HUES6 (cell line): ENCODE data around the gene CHTF18.

ENCODE experiments used
- H3K27ac ChIP-seq: 2 replicates; pipeline ENCODE4 v1.7.0; 2013; ENCODE audit warnings: low read depth, mild to moderate bottlenecking, low read length, inconsistent platforms
- H3K27me3 ChIP-seq: 2 replicates; pipeline ENCODE4 v1.6.1; 2013; ENCODE audit warnings: low read length; ENCODE audit not compliant: control insufficient read depth, insufficient read depth
- H3K36me3 ChIP-seq: 2 replicates; pipeline ENCODE4 v1.6.1; 2013; ENCODE audit warnings: low read length; ENCODE audit not compliant: control insufficient read depth, insufficient read depth
- H3K4me1 ChIP-seq: 2 replicates; pipeline ENCODE4 v1.6.1; 2013; ENCODE audit warnings: low read length; ENCODE audit not compliant: control insufficient read depth, insufficient read depth
- H3K4me3 ChIP-seq: 2 replicates; pipeline ENCODE4 v1.5.1; 2013; ENCODE audit warnings: low read depth, low read length
- H3K9ac ChIP-seq: one replicate; pipeline ENCODE4 v1.6.1; 2013; ENCODE audit warnings: mild to moderate bottlenecking, low read length
- H3K9me3 ChIP-seq: 2 replicates; pipeline ENCODE4 v1.6.1; 2013; ENCODE audit warnings: low read depth, low read length; ENCODE audit not compliant: control insufficient read depth, insufficient read depth

CHTF18 gene

DNA sequence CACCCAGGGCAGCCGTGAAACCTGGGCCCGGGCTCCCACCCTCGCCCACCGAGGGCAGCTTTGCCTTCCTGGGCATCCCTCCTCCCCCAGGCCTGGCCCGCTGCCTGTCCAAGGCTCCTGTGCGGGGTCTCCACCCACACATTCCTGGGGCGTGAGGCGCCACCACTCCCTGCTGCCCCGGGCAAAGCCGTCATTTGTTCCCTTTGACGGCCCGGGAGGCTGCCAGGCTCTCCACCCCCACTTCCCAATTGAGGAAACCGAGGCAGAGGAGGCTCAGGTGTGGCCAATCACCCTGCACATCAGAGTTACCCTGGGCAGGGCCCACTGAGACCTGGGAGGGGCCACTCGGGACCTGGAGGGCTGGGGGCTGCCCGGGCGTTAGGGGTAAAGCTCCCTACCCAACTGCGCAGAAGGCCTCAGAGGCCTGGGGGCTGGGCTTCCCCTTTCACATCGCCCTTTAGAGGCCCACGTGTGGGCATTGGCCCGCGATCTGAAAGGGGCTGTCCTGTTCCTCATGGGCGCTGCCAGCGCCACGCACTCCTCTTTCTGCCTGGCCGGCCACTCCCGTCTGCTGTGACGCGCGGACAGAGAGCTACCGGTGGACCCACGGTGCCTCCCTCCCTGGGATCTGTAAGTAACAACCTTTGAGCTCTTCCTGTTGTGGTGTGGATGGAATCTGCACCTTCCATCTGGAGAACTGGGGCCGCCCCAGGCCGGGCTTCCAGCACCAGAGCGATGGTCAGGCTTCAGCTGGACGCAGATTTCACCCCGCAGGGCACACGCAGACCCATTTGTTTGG lies 27.7 kb upstream of the CHTF18 start, which contains the start of gene MSLN:
Gene MSLN, plus strand, starts transcription at position 190 of the 799 bp plus-strand sequence. CDS start 1,947 bp downstream, outside the sequence.
- Histone ChIP-seq H3K4me1 (0 out of 2 replicates have a peak, but pooled peaks cover 3% of the 10 kb centered on the region), H3K9me3 (no peaks in the 10 kb centered on the region), H3K27me3 (no peaks in the 10 kb centered on the region), H3K36me3 (no peaks in the 10 kb centered on the region), H3K4me3 (no peak within 1 kb of the TSS), H3K27ac (no peak within 1 kb of the TSS), H3K9ac (no peak within 1 kb of the TSS)

DNA sequence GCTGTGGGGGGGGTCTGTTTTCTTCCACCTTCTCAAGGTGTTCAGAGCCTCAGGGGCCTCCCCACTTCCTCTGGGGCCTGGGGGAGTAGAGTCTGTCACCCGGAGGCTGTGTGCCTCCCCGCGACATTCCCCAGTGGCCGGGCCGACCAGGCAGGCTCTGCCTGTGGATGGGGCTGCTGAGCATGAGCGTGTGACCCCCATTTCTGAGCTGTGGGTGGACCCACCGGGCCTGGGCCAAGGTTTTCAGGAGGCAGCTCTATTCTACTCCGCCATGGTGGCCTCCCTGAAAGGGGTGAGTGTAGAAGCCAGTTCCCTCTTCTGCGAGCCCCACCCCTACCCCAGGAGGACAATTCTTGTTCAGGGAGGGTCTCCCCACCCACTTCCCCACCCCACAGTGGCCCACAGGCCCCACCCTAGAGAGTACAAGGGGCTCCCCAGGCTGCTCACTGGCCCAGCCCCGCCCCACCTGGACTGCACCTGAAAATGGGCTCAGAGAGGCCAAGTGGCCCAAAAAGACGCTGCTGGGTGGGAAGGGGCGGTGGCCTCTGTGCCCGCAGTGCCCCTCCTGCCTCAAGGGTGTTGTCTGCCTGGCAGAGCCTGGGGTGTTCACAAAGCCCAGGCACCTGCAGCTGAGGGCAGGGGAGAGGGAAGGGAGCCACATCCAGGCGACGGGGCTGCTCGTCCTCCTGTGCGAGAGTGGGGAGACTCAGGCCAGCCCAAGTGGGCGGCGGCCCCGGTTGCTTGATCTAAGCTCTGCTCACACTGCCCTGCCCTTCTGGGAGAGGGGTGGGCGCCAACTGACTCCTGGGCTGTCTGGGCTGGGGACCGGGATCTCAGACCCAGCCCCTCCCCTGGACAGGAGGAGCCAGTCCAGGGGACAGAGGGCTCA lies 26.6 kb upstream of the CHTF18 start:
- Histone ChIP-seq H3K9me3 (no peaks in the 10 kb centered on the region), H3K4me1 (0 out of 2 replicates have a peak, but pooled peaks cover 3% of the 10 kb centered on the region), H3K9ac (no peak overlapping the region), H3K27ac (no peak overlapping the region), H3K27me3 (no peaks in the 10 kb centered on the region), H3K36me3 (no peaks in the 10 kb centered on the region), H3K4me3 (no peak overlapping the region)

DNA sequence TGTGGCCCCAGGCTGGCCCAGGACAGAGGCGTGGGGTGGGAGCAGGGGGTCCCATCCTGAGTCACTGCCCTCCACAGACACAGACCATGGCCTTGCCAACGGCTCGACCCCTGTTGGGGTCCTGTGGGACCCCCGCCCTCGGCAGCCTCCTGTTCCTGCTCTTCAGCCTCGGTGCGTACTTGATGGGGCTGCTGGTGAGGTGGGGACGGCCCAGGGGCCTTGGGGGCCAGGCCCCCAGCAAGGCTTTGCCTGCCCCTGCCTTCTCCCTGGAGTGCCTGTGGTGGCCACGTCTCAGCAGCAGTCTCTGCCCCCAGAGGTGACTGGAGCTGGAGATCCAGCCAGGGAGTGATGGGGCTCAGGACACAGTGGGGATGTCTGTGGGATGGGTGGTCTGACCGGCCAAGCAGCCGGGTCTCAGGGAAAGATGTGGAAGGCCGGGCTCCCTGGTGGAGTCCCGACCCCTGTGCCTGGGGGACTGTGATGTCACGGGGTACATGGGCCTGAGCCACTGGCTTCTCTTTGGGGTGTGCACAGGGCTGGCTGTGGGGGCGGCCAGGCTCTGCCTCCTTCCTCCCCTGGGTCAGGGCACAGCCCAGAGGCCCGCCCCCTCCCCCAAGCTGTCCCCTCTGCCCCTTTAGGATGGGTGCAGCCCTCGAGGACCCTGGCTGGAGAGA lies 25.7 kb upstream of the CHTF18 start:
- Histone ChIP-seq H3K4me3 (no peak overlapping the region), H3K27ac (no peak overlapping the region), H3K9me3 (no peaks in the 10 kb centered on the region), H3K4me1 (0 out of 2 replicates have a peak, but pooled peaks cover 3% of the 10 kb centered on the region), H3K9ac (no peak overlapping the region), H3K27me3 (no peaks in the 10 kb centered on the region), H3K36me3 (no peaks in the 10 kb centered on the region)

DNA sequence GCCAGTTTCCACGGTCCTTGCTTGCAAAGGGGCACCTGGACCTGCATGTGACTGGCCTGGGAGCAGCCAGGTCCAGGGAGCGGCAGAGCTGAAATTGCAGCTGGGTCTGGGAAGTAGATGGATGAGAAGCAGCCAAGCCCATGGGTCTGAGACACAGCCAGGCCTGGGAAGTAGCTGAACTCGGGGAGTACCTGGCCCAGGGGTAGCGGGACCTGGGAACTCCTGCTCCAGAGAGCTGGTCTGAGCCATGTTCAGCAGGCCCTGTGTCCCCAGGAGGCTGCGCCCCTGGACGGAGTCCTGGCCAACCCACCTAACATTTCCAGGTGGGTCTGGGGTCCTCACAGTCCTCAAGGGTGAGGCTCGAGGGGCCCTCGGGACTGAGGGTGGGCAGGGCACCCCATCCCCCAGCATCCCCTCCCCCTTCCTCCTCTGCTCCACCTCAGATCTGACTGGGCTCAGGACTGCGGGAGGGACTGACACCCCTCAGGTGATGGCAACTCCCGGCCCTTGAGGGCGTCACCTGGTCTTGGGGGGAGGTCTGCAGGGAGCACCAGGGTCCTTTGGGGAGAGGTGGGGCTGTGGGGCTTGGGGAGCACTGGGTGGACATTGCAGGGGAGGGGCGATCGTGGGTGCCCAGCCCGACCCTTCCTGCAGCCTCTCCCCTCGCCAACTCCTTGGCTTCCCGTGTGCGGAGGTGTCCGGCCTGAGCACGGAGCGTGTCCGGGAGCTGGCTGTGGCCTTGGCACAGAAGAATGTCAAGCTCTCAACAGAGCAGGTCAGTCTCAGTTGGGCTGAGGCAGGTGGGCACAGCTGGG lies 24.8 kb upstream of the CHTF18 start:
- H3K4me1 ChIP-seq: 0 out of 2 replicates have a peak, but pooled peaks cover 3% of the 10 kb centered on the region
- no peaks in the 10 kb centered on the region for H3K36me3 ChIP-seq
- H3K27ac ChIP-seq: no peak overlapping the region
- H3K9me3 ChIP-seq: no peaks in the 10 kb centered on the region
- H3K9ac ChIP-seq: no peak overlapping the region
- H3K27me3 ChIP-seq: no peaks in the 10 kb centered on the region
- no peak overlapping the region for H3K4me3 ChIP-seq

DNA sequence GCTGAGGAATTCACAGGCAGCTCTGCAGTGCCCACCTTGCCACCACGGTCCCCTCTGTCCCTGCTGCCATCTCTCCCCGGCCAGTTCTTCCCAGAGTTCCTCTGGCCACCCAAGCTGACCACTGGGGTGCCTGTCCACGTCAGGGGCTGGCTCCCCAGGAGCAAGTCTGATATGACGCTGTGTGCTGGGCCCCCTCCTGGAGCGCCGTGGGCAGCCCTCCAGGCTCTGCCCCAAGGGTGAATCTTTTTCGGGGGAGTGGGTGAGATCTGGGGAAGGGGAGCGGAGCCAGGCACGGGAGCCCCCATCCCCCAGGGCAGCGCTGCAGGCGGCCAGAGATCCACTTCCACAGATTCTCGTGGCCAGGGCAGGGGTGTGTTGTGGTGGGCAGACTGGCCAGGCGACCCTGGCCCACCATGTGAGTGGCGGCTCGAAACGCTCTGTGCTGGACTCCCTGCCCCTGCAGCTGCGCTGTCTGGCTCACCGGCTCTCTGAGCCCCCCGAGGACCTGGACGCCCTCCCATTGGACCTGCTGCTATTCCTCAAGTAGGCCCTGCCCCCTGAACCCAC lies 24.2 kb upstream of the CHTF18 start:
- no peaks in the 10 kb centered on the region for H3K36me3 ChIP-seq
- no peak overlapping the region for H3K27ac ChIP-seq
- no peak overlapping the region for H3K9ac ChIP-seq
- no peak overlapping the region for H3K4me3 ChIP-seq
- H3K27me3 ChIP-seq: no peaks in the 10 kb centered on the region
- H3K4me1 ChIP-seq: peaks cover 3% of the 10 kb centered on the region; the same call in 1 of the 2 replicates
- H3K9me3 ChIP-seq: no peaks in the 10 kb centered on the region

DNA sequence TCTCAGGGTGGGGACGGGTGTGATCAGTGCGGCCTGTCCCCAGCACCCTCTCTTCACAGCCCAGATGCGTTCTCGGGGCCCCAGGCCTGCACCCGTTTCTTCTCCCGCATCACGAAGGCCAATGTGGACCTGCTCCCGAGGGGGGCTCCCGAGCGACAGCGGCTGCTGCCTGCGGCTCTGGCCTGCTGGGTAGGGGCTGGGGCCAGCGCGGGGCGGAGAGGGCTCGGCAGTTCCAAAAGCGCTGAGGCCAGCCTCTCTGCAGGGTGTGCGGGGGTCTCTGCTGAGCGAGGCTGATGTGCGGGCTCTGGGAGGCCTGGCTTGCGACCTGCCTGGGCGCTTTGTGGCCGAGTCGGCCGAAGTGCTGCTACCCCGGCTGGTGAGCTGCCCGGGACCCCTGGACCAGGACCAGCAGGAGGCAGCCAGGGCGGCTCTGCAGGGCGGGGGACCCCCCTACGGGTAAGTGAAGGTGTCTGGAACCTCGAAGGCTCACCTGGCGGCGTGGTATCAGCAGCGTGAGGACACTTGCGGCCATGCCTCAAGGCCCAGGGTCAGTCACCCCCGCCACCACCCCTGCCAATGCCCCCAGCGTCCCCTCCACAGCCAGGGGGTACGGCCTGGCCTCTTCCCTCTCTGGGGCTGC lies 23.5 kb upstream of the CHTF18 start:
- H3K9ac ChIP-seq: no peak overlapping the region
- no peak overlapping the region for H3K4me3 ChIP-seq
- no peaks in the 10 kb centered on the region for H3K9me3 ChIP-seq
- no peaks in the 10 kb centered on the region for H3K36me3 ChIP-seq
- H3K4me1 ChIP-seq: peaks cover 3% of the 10 kb centered on the region; the same call in 1 of the 2 replicates
- H3K27me3 ChIP-seq: no peaks in the 10 kb centered on the region
- H3K27ac ChIP-seq: no peak overlapping the region

DNA sequence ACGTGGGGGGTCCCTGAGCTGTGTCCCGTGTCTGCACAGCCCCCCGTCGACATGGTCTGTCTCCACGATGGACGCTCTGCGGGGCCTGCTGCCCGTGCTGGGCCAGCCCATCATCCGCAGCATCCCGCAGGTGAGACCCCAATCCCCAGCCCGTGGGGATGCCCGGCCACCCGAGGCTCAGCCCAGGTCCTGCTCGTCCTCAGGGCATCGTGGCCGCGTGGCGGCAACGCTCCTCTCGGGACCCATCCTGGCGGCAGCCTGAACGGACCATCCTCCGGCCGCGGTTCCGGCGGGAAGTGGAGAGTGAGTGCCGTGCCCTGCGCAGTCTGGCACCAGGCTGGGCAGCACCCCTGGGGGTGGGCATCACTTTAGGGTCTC lies 22.9 kb upstream of the CHTF18 start:
- Histone ChIP-seq H3K36me3 (no peaks in the 10 kb centered on the region), H3K9me3 (no peaks in the 10 kb centered on the region), H3K4me3 (no peak overlapping the region), H3K9ac (no peak overlapping the region), H3K27me3 (no peaks in the 10 kb centered on the region), H3K27ac (no peak overlapping the region), H3K4me1 (peaks cover 2% of the 10 kb centered on the region; the same call in 1 of the 2 replicates)

DNA sequence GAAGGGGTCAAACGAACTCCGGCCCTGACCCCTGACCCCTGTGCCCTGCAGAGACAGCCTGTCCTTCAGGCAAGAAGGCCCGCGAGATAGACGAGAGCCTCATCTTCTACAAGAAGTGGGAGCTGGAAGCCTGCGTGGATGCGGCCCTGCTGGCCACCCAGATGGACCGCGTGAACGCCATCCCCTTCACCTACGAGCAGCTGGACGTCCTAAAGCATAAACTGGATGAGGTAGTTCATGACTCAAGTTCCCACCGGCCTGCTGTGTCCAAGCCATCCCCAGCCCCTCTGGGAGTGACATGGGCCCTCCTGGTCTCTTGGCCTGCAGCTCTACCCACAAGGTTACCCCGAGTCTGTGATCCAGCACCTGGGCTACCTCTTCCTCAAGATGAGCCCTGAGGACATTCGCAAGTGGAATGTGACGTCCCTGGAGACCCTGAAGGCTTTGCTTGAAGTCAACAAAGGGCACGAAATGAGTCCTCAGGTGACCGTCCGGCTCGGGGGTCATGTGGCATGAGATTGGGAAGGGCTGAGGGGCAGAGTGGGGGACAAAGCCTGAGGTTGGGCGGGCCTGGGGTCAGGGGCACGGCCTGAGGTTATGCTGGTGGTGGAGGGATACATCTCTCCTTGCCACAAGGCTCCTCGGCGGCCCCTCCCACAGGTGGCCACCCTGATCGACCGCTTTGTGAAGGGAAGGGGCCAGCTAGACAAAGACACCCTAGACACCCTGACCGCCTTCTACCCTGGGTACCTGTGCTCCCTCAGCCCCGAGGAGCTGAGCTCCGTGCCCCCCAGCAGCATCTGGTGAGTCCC lies 22.2 kb upstream of the CHTF18 start:
- Histone ChIP-seq H3K9me3 (no peaks in the 10 kb centered on the region), H3K36me3 (no peaks in the 10 kb centered on the region), H3K9ac (no peak overlapping the region), H3K4me3 (no peak overlapping the region), H3K27me3 (no peaks in the 10 kb centered on the region), H3K27ac (no peak overlapping the region), H3K4me1 (no peaks in the 10 kb centered on the region; the same call in 1 of the 2 replicates)

DNA sequence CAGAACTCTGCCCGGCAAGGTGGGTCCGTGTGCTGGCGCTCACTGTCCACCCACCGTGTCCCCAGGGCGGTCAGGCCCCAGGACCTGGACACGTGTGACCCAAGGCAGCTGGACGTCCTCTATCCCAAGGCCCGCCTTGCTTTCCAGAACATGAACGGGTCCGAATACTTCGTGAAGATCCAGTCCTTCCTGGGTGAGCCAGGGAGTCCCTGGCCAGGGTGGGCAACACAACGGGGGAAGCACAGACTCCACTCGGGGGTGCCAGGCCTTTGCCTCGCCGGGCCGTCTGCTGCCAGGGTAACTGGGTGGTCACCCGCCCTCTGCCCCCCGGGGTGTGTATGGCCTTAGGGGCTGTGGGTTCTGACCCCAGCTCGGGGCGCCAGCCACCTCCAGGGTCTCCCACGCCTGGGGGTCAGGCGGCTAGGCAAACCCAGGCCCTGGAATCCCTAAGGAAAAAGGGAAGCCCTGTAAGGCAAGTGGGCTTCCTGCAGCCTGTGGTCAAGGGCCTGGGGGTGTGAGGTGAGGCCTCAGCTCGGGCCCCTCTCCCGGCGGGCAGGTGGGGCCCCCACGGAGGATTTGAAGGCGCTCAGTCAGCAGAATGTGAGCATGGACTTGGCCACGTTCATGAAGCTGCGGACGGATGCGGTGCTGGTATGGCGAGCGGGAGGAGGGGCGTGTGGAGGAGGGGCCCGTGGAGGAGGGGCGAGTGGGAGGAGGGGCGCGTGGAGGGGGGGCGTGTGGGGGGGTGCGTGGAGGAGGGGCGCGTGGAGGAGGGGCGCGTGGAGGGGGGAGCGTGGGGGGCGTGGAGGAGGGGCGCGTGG lies 21.4 kb upstream of the CHTF18 start:
- H3K36me3 ChIP-seq: no peaks in the 10 kb centered on the region
- H3K4me3 ChIP-seq: no peak overlapping the region
- no peak overlapping the region for H3K27ac ChIP-seq
- no peaks in the 10 kb centered on the region for H3K9me3 ChIP-seq
- no peaks in the 10 kb centered on the region for H3K27me3 ChIP-seq
- no peak overlapping the region for H3K9ac ChIP-seq
- H3K4me1 ChIP-seq: no peaks in the 10 kb centered on the region; the same call in 1 of the 2 replicates
